Right lobe of liver (tissue), 6 donors: ENCODE results near the gene EFHC2. TPM values are rescaled to one million over a fixed set of nuclear protein-coding genes. Genes with fewer than 3 reads are reported as not detected.

Source experiments
- ATAC-seq, 4 donors: fragments of 200-7000 bp; cut with Tn5 transposase; one replicate each; pipeline ENCODE4 v1.9.1; 2020; ENCODE audit warnings: mild to moderate bottlenecking in 4 of 4, moderate library complexity in 4 of 4
- DNase-seq, 3 donors: peaks; one replicate each; pipeline ENCODE4 v3.0.0-alpha.2; 2020
- H3K27ac ChIP-seq, 3 donors: fragments of 200-600 bp; one replicate each; pipeline ENCODE4 v1.8.0; 2022
- H3K27me3 ChIP-seq, 2 donors: fragments of 200-600 bp; one replicate each; pipeline ENCODE4 v1.8.0; 2022
- H3K36me3 ChIP-seq, 4 donors: fragments of 200-600 bp; sonication (generic) in 1 of 4; one replicate each; pipeline versions ENCODE4 v1.5.1 to v1.8.0; 2017 to 2022; ENCODE audit warnings: control low read depth in 1 of 4
- H3K4me1 ChIP-seq, 4 donors: fragments of 200-600 bp; sonication (generic) in 1 of 4; one replicate each; pipeline versions ENCODE4 v1.5.1 to v1.8.0; 2017 to 2022; ENCODE audit warnings: control low read depth in 1 of 4
- H3K4me3 ChIP-seq, 3 donors: fragments of 200-600 bp; one replicate each; pipeline ENCODE4 v1.8.0; 2022
- H3K9me3 ChIP-seq, 4 donors: fragments of 200-600 bp; sonication (generic) in 1 of 4; one replicate each; pipeline versions ENCODE4 v1.5.1 to v1.8.0; 2017 to 2022; ENCODE audit warnings: control low read depth in 1 of 4
- POLR2A ChIP-seq: fragments of 450-650 bp; IDR thresholded peaks from one replicate; pipeline ENCODE4 v1.6.1; 2017; ENCODE audit warnings: antibody characterized with exemption, mild to moderate bottlenecking
- WGBS: methylation state at CpG from one replicate; pipeline ENCODE4 v1.1.6; 2018; ENCODE audit warnings: low coverage, low lambda C conversion rate; ENCODE audit not compliant: insufficient coverage; ENCODE audit errors: missing lambda C conversion rate; 5-methylcytosine and 5-hydroxymethylcytosine counted together
- intact Hi-C, 2 donors: fragments of 100-400 bp; cut with DNase I; formaldehyde crosslinking; loops; one replicate each; pipeline versions ENCODE4 v1.11.2 to v1.14.1; 2022
- total RNA-seq, 6 experiments: library from RNA; depleted of rRNA in 2 of 6; stranded (reverse); fragments of >200 nt in 2 of 6; fragmentation: NEBNext Ultra II Directional in 3 of 6; extraction: Animal tissue kit (Norgen Biotek cat#: 25700) in 3 of 6; gene quantifications; one replicate each; pipeline versions ENCODE4 v1.1.0 to v1.2.4, GENCODE V29; 2016 to 2023
- TF ChIP-seq, protein P1 (sequence below), 4 donors: fragments of 200-600 bp in 3 of 4; fragments of 450-650 bp in 1 of 4; IDR thresholded peaks; one replicate each; pipeline versions ENCODE4 v1.5.1 to v1.8.0; 2016 to 2022; ENCODE audit warnings: antibody characterized with exemption in 4 of 4, mild to moderate bottlenecking in 2 of 4
- donor health status: DM: no; HTN: yes; CAD: no.
- donor health status: DM: no; HTN: no; CAD: no.
- donor health status: DM: no; HTN: no; CAD: no.
- donor health status: DM: no; HTN: yes; CAD: no.
- donor health status: DM: no; HTN: yes; CAD: no.

Gene EFHC2
- total RNA-seq, 6 experiments from 2014 or later = 0.13 TPM; not detected in 5

DNA sequence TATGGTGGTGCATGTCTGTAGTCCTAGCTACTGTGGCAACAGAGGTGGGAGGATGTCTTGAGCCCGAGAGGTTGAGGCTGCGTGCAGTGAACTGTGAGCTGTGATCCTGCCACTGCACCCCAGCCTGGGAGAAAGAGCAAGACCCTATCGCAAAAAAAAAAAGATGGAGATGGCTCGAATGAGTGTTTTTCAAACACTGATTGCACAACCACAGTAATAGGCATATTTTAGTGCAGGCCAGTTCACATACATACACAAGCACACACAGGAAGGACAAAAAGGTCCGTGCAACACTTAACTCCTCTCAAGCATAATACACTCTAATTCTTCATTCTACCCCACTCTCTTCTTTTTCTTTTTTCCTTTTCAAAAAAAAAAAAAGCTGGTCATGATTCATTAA, 5.1 kb downstream of the EFHC2 start:
- ATAC-seq = no peak

DNA sequence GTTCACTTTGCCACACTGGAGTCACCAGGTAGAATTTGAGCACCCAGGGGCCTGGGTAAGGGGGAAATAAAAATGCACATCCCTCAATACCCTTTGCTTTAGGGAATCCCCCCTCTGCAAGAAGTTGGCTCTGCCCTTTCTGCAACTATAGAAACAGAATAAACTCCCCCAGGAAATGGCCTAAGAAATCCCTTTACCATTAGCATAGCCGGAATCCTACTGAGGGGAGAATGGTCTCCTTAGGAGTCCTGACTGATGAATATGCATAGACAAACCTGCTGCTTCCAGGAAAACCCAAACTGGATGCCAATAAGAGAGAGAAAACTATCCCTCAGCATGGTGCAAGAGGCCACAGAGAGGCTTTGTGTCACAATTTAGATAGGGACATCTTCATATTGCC, 11.0 kb downstream of the EFHC2 start:
- ATAC-seq (no peak), DNase-seq (no peak)
- no peaks in the 10 kb centered on the region for H3K36me3 ChIP-seq
- no peaks in the 10 kb centered on the region for H3K4me1 ChIP-seq
- no peak overlapping the region for H3K27ac ChIP-seq
- H3K9me3 ChIP-seq = no peaks in the 10 kb centered on the region
- no peak for TF ChIP-seq POLR2A
- TF ChIP-seq, protein P1, sequence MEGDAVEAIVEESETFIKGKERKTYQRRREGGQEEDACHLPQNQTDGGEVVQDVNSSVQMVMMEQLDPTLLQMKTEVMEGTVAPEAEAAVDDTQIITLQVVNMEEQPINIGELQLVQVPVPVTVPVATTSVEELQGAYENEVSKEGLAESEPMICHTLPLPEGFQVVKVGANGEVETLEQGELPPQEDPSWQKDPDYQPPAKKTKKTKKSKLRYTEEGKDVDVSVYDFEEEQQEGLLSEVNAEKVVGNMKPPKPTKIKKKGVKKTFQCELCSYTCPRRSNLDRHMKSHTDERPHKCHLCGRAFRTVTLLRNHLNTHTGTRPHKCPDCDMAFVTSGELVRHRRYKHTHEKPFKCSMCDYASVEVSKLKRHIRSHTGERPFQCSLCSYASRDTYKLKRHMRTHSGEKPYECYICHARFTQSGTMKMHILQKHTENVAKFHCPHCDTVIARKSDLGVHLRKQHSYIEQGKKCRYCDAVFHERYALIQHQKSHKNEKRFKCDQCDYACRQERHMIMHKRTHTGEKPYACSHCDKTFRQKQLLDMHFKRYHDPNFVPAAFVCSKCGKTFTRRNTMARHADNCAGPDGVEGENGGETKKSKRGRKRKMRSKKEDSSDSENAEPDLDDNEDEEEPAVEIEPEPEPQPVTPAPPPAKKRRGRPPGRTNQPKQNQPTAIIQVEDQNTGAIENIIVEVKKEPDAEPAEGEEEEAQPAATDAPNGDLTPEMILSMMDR (IDR thresholded peaks at IDR 0.05) = no peak
- intact Hi-C loops = no loop called here
- no peaks in the 10 kb centered on the region for H3K27me3 ChIP-seq
- H3K4me3 ChIP-seq = no peak overlapping the region
- WGBS = 10% methylated on average over 1 of the region's 1 CpG

More for the DNA sequence above, 5.1 kb downstream of the EFHC2 start:
- WGBS = 55% methylated on average over 5 of the region's 5 CpGs
- Histone ChIP-seq H3K9me3 (no peaks in the 10 kb centered on the region), H3K4me3 (no peak overlapping the region), H3K27ac (no peak overlapping the region), H3K36me3 (no peaks in the 10 kb centered on the region), H3K27me3 (peaks cover 0 to 8% of the 10 kb centered on the region in 2 donors), H3K4me1 (no peaks in the 10 kb centered on the region)
- no peak for DNase-seq
- TF ChIP-seq, protein P1 (IDR thresholded peaks at IDR 0.05) = no peak
- no peak for TF ChIP-seq POLR2A
- intact Hi-C loops = no loop called here

DNA sequence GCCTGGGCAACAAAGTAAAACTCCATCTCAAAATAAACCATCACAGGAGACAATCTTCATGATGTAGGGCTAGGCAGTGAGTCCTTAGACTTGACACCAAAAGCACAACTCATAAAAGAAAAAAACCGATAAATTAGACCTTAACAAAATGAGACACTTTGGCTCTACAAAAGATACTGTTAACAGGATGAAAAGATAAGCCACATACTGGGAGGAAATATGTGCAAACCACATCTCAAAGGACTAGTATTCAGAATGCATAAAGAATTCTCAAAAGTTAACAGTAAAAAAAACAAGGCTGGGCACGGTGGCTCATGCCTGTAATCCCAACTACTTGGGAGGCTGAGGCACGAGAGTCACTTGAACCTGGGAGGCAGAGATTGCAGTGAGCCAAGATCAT, 13.2 kb downstream of the EFHC2 start:
- ATAC-seq (no peak), DNase-seq (no peak)
- no peaks in the 10 kb centered on the region for H3K27me3 ChIP-seq
- TF ChIP-seq, protein P1 (IDR thresholded peaks at IDR 0.05) = no peak
- TF ChIP-seq POLR2A = no peak
- 39% methylated on average over 3 of the region's 3 CpGs for WGBS
- H3K36me3 ChIP-seq = no peaks in the 10 kb centered on the region
- intact Hi-C loops = no loop called here
- H3K4me1 ChIP-seq = no peaks in the 10 kb centered on the region
- no peak overlapping the region for H3K4me3 ChIP-seq
- no peak overlapping the region for H3K27ac ChIP-seq
- no peaks in the 10 kb centered on the region for H3K9me3 ChIP-seq

DNA sequence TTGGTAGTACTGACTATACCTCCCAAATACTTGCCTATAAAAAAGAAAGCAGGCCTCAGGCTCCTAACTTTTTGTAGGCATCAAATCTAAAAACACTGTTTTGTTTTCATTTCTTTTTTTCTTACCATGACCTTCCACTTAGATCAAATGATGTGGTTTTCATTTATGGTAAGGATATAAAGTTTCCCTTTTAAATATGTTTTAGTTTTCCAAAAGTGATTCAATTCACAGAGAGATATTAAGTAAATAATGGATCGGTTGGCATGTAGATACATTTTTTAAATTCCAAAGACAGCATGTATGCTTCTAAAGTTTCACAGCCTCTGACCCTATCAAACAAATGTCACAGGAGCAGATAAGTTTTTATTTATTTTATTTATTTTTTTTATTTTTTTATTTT, 23.9 kb downstream of the EFHC2 start:
- no peaks in the 10 kb centered on the region for H3K4me1 ChIP-seq
- 75% methylated on average over 1 of the region's 1 CpG for WGBS
- intact Hi-C loops = no loop called here
- no peak for DNase-seq
- H3K27me3 ChIP-seq = no peaks in the 10 kb centered on the region
- no peaks in the 10 kb centered on the region for H3K9me3 ChIP-seq
- H3K36me3 ChIP-seq = no peaks in the 10 kb centered on the region
- ATAC-seq = no peak
- H3K4me3 ChIP-seq = no peak overlapping the region
- no peak overlapping the region for H3K27ac ChIP-seq
- TF ChIP-seq POLR2A = no peak
- TF ChIP-seq, protein P1 (IDR thresholded peaks at IDR 0.05) = no peak

DNA sequence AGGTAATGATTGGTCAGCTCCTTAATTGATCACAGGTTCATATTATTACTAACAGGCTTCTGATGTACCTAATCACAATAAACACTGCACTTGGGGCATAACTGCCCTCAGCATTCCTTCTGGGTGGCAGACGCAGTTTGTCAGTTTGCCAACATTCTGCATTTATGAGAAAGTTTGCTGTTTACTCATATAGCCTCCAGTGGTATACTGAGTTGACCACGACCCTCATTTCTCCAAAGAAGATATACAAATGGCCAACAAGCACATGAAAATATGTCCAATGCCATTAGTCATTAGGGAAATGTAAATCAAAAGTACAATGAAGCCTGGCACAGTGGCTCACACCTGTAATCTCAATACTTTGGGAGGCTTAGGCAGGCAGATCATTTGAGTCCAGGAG, 26.3 kb downstream of the EFHC2 start:
- DNase-seq (no peak), ATAC-seq (no peak)
- no peaks in the 10 kb centered on the region for H3K36me3 ChIP-seq
- H3K4me1 ChIP-seq = no peaks in the 10 kb centered on the region
- no peaks in the 10 kb centered on the region for H3K9me3 ChIP-seq
- TF ChIP-seq POLR2A = no peak
- TF ChIP-seq, protein P1 (IDR thresholded peaks at IDR 0.05) = no peak
- no peak overlapping the region for H3K27ac ChIP-seq
- no peak overlapping the region for H3K4me3 ChIP-seq
- intact Hi-C loops = no loop called here
- WGBS = 26% methylated on average over 2 of the region's 2 CpGs
- no peaks in the 10 kb centered on the region for H3K27me3 ChIP-seq
